NCI-H2171 treated with DMSO at 0.1 percent for 48 hours (cell line): Measurements from ENCODE around the gene ADGRL1.
"Not testable (repeated sequence)": the region's sequence is repeated elsewhere in the genome, so short reads cannot be mapped to it uniquely, and the experiment has no call there.

Source experiments
- DNase-seq: peaks from one replicate; lab custom pipeline; 2025; lab: John Stamatoyannopoulos, UW

The ADGRL1 gene

DNA sequence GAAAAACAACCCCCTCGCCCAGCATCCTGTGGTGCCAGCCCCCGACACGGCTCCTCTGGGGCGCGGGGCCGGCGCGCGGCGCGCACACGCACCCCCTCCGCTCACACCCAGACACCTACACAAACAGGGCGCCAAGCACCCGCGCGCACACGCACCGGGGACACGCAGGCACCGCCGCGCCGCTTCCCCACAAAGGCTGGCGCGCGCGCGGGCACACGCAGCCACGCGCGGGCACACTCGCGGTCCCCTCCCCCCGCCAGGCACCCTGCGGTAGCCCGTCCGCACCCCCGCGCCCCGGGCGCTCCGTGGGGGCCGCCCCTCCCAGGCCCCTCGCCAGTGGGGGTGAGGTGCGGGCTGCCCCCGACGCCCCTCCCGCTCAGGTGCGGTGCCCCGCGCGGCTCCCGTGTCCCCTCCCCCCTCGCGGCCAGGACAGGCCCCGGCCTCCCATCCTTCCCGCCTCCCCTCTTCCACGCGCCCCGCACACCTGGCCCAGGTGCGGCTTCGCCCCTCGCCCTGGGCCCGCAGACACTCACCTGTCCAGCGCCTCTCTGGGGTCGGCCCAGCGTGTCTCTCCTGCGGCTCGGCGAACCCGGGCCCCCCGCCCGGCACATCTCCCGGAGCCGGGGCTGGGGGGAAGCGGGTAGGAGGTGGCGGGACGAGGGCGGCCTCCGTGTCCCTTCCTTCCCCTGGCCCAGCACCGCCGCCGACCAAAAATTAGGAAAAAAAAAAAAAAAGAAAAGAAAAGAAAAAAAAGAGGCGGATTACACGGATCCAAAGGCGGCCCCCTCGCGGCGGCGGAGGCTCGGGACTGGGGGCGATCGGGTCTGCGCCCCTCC lies at the start of gene ADGRL1:
Gene ADGRL1, minus strand, starts transcription at position 718 of the 836 bp plus-strand sequence. CDS start 22,567 bp downstream, outside the sequence.
- DNase-seq = peak; percentile 12

GRCh38 chr19:14255316-14255715 lies 49.3 kb upstream of the ADGRL1 start:
- not testable (repeated sequence) for DNase-seq

DNA sequence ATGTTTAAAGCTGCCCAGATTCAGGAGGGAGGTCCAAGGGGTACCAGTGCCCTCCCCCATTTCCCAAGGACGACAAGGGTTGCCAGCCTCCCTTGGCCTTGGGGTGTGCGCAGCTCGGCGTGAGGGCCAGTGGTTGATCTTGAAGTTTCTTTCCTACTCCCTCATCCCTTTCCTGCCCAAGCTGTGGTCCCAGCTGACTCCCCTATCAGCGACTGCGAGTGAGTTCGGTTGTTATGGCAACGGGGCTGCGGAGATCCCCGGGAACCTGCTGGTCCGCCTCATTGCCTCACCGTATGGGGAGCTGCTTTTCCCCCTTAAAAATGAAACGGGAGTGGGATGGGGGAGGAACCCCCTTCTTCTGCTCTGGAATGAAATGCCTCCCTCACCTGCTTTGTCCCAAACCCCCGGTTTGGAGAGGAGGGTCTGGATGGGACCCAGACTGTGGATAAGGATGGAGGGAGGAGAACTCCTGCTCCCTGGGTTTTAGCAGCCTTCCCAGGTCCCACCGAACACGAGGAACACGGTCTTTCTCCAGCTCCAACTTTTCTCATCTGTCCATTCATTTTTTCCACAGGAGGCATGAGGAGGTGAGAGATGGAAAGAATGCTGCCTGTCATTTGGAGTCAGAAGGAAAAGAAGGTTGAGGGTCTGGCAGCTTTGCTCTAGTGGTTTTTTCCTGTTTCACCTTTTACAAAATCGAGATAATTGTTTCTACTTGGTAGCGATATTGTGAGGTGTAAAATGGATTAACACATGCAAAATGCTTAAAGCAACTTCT lies 48.0 kb upstream of the ADGRL1 start:
- DNase-seq = peak; percentile 47

- DNase-seq = not testable (repeated sequence)
These were observed 46.2 kb upstream of the ADGRL1 start for GRCh38 chr19:14252136-14252535.

DNA sequence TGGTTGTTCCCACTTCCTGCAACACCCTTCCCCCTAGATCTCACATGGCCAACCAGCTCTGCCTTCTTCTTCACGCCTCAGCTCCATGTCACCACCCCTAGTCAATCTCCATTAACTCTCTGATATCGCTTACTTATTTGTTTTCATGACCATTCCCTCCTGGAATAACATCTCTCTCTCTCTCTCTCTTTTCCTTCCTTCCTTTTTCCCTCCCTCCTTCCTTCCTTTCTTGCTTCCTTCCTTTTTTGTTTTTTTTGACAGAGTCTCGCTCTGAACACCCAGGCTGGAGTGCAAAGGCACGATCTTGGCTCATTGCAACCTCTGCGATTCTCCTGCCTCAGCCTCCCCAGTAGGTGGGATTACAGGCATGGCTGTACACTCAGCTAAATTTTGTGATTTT lies 44.9 kb upstream of the ADGRL1 start:
- no peak for DNase-seq

DNA sequence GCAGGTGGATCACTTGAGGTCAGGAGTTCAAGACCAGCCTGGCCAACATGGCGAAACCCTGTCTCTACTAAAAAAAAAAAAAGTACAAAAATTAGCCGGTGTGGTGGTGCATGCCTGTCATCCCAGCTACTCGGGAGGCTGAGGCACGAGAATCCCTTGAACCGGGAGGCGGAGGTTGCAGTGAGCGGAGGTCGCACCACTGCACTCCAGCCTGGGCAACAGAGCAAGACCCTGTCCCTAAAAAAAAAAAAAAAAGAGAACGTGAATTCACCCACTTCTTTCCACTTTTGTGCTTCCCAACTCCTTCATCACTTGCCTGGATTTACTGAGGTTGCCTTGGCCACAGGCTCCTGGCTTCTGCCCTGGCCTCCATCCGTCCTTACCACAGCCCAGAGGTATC lies 44.3 kb upstream of the ADGRL1 start:
- not testable (repeated sequence) for DNase-seq

GRCh38 chr19:14249891-14250290 lies 43.9 kb upstream of the ADGRL1 start:
- DNase-seq = not testable (repeated sequence)

DNA sequence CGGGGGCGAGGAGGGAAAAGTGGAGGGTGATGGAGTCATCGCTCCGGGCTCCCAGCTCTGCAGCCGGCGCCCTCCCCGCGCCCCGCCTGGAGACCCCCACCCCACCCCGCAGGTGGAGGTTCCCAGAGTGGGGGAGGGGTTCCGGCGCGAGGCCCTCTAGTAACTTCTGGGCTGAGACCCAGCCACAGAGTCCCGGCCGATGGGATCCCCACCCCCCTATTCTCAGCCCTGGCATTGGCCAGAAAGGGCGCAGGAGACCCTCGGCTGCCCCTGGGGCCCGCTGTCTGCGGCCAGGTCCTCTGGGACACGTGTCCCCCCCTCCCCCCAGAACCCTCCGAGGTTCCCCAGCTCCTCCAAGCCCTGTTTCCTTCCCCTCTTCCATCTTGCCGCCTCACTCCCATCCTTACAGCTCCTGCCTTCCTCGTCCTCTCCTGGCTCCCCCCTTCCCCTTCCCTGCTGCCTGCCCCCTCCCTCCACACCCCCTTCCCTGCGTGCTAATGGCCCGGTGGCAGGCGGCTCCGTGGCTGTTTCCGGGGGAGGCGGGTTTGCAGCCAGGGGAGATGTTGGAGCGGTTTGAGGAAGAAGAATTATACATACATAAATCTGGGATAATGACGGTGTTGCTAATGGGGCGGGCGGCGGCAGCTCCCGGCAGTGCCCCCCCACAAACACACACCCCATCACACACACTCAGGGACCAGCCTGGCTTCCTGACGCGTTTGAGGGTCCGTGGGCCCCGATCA lies 43.2 kb upstream of the ADGRL1 start:
- DNase-seq = peak; percentile 60

DNA sequence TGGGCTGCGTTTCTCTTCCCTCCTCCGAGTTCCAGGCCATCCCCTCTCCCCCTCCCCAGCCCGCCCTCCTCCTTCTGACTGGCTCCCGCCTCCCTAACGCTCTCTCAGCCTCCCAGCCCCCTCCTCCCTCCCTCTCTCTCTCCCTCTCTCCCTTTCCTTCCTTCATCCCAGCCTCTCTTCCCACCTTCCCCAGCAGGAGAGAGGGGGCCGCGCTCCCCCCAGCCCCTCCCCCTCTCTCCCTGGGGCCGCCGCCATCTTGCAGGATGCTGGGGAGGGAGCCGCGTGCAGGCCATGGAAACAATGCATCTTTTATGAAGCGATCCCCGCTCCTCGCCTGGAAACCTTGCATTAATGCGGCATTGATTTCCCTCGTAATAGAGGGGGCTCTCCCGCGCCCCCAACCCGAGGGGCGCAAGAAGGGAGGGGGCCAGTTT lies 42.6 kb upstream of the ADGRL1 start:
- DNase-seq = peak; percentile 90

GRCh38 chr19:14247548-14248471 lies 41.8 kb upstream of the ADGRL1 start:
- peak; percentile 55 for DNase-seq

DNA sequence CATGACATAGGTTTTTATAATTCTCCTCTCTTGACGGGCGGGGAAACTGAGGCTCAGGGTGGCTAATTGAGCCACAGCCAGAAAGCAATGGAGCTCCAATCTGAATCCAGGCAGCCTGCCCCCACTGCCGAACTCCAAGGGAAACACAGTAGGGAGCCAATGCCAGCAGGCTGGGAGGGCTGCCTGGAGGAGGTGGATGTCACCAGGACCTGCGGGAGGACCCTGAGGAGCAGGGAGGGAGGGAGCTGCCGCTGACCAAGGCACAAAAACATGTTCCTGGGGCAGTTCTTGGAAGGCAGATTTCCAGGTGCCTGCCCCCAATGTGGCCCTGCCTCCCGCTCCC lies 41.2 kb upstream of the ADGRL1 start:
- DNase-seq = not testable (repeated sequence)

DNA sequence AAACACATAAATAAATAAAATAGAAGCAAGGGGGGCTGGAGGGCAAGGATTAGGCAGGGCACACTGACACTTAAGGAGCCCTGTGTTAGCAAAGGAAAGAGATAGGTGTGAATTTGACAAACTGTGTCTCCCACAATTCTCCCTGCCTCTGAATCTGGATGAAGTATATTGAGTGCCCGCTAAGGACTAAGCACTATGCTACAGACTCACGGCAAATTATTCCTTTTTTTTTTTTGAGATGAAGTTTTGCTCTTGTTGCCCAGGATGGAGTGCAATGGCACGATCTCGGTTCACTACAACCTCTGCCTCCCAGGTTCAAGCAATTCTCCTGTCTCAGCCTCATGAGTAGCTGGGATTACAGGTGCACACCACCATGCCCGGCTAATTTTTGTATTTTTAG lies 38.4 kb upstream of the ADGRL1 start:
- not testable (repeated sequence) for DNase-seq

DNA sequence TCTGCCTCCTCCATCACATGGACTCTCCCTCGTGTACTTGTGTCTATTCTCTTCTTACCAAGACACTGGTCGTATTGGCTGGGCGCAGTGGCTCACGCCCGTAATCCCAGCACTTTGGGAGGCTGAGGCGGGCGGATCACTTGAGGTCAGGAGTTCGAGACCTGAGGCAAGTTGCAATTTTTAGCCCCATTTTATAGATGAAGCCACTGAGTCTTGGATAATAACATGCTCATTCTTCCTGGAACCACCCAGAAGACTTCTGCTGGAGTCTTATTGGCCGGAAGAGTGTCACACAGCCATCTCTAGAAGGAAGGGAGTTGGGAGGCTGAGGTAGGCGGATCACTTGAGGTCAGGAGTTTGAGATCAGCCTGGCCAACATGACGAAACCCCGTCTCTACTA lies 37.7 kb upstream of the ADGRL1 start:
- not testable (repeated sequence) for DNase-seq

GRCh38 chr19:14237014-14237941 lies 31.3 kb upstream of the ADGRL1 start:
- no peak for DNase-seq

DNA sequence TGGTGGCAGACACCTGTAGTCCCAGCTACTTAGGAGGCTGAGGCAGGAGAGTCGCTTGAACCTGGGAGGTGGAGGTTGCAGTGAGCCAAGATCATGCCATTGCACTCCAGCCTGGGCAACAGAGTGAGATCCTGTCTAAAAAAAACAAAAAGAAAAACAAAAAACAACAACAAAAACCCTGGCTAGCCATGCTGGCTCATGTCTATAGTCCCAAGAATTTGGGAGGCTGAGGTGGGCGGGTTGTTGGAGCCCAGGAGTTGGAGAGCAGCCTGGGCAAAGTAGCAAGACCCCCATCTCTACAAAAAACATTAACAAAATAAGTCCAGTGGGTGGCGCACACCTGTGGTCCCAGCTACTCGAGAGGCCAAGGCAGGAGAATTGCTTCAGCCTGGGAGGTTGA lies 27.0 kb upstream of the ADGRL1 start:
- not testable (repeated sequence) for DNase-seq

- DNase-seq = not testable (repeated sequence)
These were observed 22.6 kb upstream of the ADGRL1 start for GRCh38 chr19:14228446-14229071.

GRCh38 chr19:14226498-14226897 lies 20.5 kb upstream of the ADGRL1 start:
- DNase-seq = not testable (repeated sequence)

GRCh38 chr19:14222886-14223285 lies 16.9 kb upstream of the ADGRL1 start:
- no peak for DNase-seq

DNA sequence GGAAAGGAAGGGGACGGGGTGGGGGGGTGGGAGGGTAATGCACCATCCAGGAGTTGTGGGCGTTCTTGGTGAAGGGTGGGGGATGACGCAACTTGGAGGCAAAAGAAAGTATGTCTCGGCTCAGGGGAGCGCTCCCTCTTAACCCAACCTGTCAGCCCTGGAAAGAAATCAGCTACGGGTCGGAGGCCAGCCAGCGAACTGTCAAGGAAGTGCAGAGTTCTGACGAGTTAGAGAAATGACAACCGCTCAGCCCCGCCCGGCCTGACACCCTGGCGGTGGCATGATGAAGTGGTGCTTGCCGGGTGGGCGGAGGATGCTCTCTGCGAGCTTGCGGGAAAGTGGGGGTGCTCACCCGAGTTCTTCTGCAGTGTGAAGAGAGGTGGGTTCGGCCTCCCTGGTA lies 15.4 kb upstream of the ADGRL1 start:
- not testable (repeated sequence) for DNase-seq
